Measurements from ENCODE around the gene KLF13.

Gene KLF13

GRCh38 chr15:31387479-31388118, 61.0 kb downstream of the KLF13 start:
- Histone ChIP-seq H3K79me2 (ENCODE audit: insufficient read depth, low read length) (no peaks in the 10 kb centered on the region), H3K9ac (ENCODE audit: low read length) (no peak overlapping the region), H3K27me3 (ENCODE audit: insufficient read depth, low read length) (no peaks in the 10 kb centered on the region), H3K4me1 (ENCODE audit: insufficient read depth, low read length, severe bottlenecking) (peaks cover 5% of the 10 kb centered on the region), H3K27ac (ENCODE audit: low read depth, low read length, poor library complexity, severe bottlenecking) (no peak overlapping the region), H2AFZ (ENCODE audit: low read length) (no peak overlapping the region), H3K9me3 (ENCODE audit: low read length) (no peaks in the 10 kb centered on the region), H3K36me3 (ENCODE audit: insufficient read depth, low read length) (no peaks in the 10 kb centered on the region), H4K20me1 (ENCODE audit: insufficient read depth, low read length) (no peaks in the 10 kb centered on the region), H3K9me2 (ENCODE audit: low read depth, low read length) (no peaks in the 10 kb centered on the region), H3K4me2 (ENCODE audit: low read length) (no peak overlapping the region), H3K4me3 (ENCODE audit: low read depth, low read length, poor library complexity, severe bottlenecking) (no peak overlapping the region), H3F3A (ENCODE audit: insufficient read depth, low read length) (no peaks in the 10 kb centered on the region)
- TF ChIP-seq CTCF (IDR thresholded peaks at IDR 0.05; ENCODE audit: low read length) (no peak), EZH2 (IDR thresholded peaks at IDR 0.05; ENCODE audit: borderline replicate concordance, low read length) (no peak)

- H3K4me1 ChIP-seq (ENCODE audit: insufficient read depth, low read length, severe bottlenecking), result peaks cover 17% of the 10 kb centered on the region
- H3K27ac ChIP-seq (ENCODE audit: low read depth, low read length, poor library complexity, severe bottlenecking), result no peak overlapping the region
- H3K27me3 ChIP-seq (ENCODE audit: insufficient read depth, low read length), result no peaks in the 10 kb centered on the region
- H3F3A ChIP-seq (ENCODE audit: insufficient read depth, low read length), result no peaks in the 10 kb centered on the region
- H3K79me2 ChIP-seq (ENCODE audit: insufficient read depth, low read length), result no peaks in the 10 kb centered on the region
- H3K9ac ChIP-seq (ENCODE audit: low read length), result no peak overlapping the region
- no peak overlapping the region for H2AFZ ChIP-seq (ENCODE audit: low read length)
- no peaks in the 10 kb centered on the region for H3K36me3 ChIP-seq (ENCODE audit: insufficient read depth, low read length)
- H3K4me2 ChIP-seq (ENCODE audit: low read length), result no peak overlapping the region
- H3K9me2 ChIP-seq (ENCODE audit: low read depth, low read length), result no peaks in the 10 kb centered on the region
- no peaks in the 10 kb centered on the region for H3K9me3 ChIP-seq (ENCODE audit: low read length)
- no peak for TF ChIP-seq CTCF (IDR thresholded peaks at IDR 0.05; ENCODE audit: low read length)
- no peak for TF ChIP-seq EZH2 (IDR thresholded peaks at IDR 0.05; ENCODE audit: borderline replicate concordance, low read length)
- H4K20me1 ChIP-seq (ENCODE audit: insufficient read depth, low read length), result no peaks in the 10 kb centered on the region
- H3K4me3 ChIP-seq (ENCODE audit: low read depth, low read length, poor library complexity, severe bottlenecking), result no peak overlapping the region
Observed at GRCh38 chr15:31389576-31389975, 62.9 kb downstream of the KLF13 start.

- Histone ChIP-seq H3K9me2 (ENCODE audit: low read depth, low read length) (no peaks in the 10 kb centered on the region), H3K36me3 (ENCODE audit: insufficient read depth, low read length) (no peaks in the 10 kb centered on the region), H2AFZ (ENCODE audit: low read length) (no peak overlapping the region), H3K79me2 (ENCODE audit: insufficient read depth, low read length) (no peaks in the 10 kb centered on the region), H3K4me1 (ENCODE audit: insufficient read depth, low read length, severe bottlenecking) (peaks cover 17% of the 10 kb centered on the region), H3K27me3 (ENCODE audit: insufficient read depth, low read length) (no peaks in the 10 kb centered on the region), H3K4me2 (ENCODE audit: low read length) (no peak overlapping the region), H3K9ac (ENCODE audit: low read length) (no peak overlapping the region), H3K27ac (ENCODE audit: low read depth, low read length, poor library complexity, severe bottlenecking) (no peak overlapping the region), H4K20me1 (ENCODE audit: insufficient read depth, low read length) (no peaks in the 10 kb centered on the region), H3K9me3 (ENCODE audit: low read length) (no peaks in the 10 kb centered on the region), H3F3A (ENCODE audit: insufficient read depth, low read length) (no peaks in the 10 kb centered on the region), H3K4me3 (ENCODE audit: low read depth, low read length, poor library complexity, severe bottlenecking) (no peak overlapping the region)
- TF ChIP-seq CTCF (IDR thresholded peaks at IDR 0.05; ENCODE audit: low read length) (no peak), EZH2 (IDR thresholded peaks at IDR 0.05; ENCODE audit: borderline replicate concordance, low read length) (no peak)
Observed at GRCh38 chr15:31390029-31390428, 63.4 kb downstream of the KLF13 start.

Measured in OCI-LY1 (cell line).